ENCODE measurements around the gene ZNF789.
A peak's percentile ranks its signal among the peaks of the same experiment; 100 is the strongest.

Gene ZNF789

GRCh38 chr7:99490878-99491277 is 18.2 kb downstream of the ZNF789 start:
- TF ChIP-seq CTCF (conservative IDR thresholded peaks at IDR 0.05; ENCODE audit: low read depth, low read length) = no peak
- no peak for DNase-seq (ENCODE audit: low read depth)
- H3K4me3 ChIP-seq (ENCODE audit: low read length) = no peak overlapping the region

- no peak overlapping the region for H3K4me3 ChIP-seq (ENCODE audit: low read length)
- no peak for TF ChIP-seq CTCF (conservative IDR thresholded peaks at IDR 0.05; ENCODE audit: low read depth, low read length)
- DNase-seq (ENCODE audit: low read depth) = no peak
Observed at GRCh38 chr7:99493823-99494222, 21.1 kb downstream of the ZNF789 start.

GRCh38 chr7:99497766-99498545 is 25.3 kb downstream of the ZNF789 start:
- TF ChIP-seq CTCF (conservative IDR thresholded peaks at IDR 0.05; ENCODE audit: low read depth, low read length) = no peak
- peak overlapping the region; percentile 97 for H3K4me3 ChIP-seq (ENCODE audit: low read length)
- no peak for DNase-seq (ENCODE audit: low read depth)

GRCh38 chr7:99498546-99498944 is 25.9 kb downstream of the ZNF789 start:
- no peak for TF ChIP-seq CTCF (conservative IDR thresholded peaks at IDR 0.05; ENCODE audit: low read depth, low read length)
- DNase-seq (ENCODE audit: low read depth) = no peak

GRCh38 chr7:99499371-99499720 is 26.7 kb downstream of the ZNF789 start:
- no peak for TF ChIP-seq CTCF (conservative IDR thresholded peaks at IDR 0.05; ENCODE audit: low read depth, low read length)
- DNase-seq (ENCODE audit: low read depth) = no peak
- H3K4me3 ChIP-seq (ENCODE audit: low read length) = peak overlapping the region; percentile 97

More at GRCh38 chr7:99498546-99498944, 25.9 kb downstream of the ZNF789 start:
- H3K4me3 ChIP-seq (ENCODE audit: low read length) = peak overlapping the region; percentile 97

- H3K4me3 ChIP-seq (ENCODE audit: low read length) = peak within 1 kb of the TSS; percentile 97
- TF ChIP-seq CTCF (conservative IDR thresholded peaks at IDR 0.05; ENCODE audit: low read depth, low read length) = no peak
- DNase-seq (ENCODE audit: low read depth) = peak; percentile 77
Observed at GRCh38 chr7:99499721-99500636, 27.3 kb downstream of the ZNF789 start, which contains the start of gene ZNF394. Gene ZNF394, minus strand, starts transcription at chr7:99500281. Its CDS starts 188 bp downstream, at chr7:99500093.
